Measurements from ENCODE around the gene KLHL6. TPM values are rescaled to one million over a fixed set of nuclear protein-coding genes. Genes with fewer than 3 reads are reported as not detected.

KLHL6 gene
- under 0.01 TPM in 1 of 2 replicates, not detected in the other for total RNA-seq

GRCh38 chr3:183555541-183556081 lies at the start of gene KLHL6:
Gene KLHL6, minus strand, starts transcription at chr3:183555706. Its CDS starts 53 bp downstream, at chr3:183555653.

Small RNA genes within 50 kb of the gene (small RNA-seq; reads per million reads assigned to genes)
- not detected for gene RF00092
- not detected for gene RF00394
- gene RF01241: not detected
- gene SNORA63D: 2.2 reads per million, percentile 75 among the genes with 10 or more reads in this experiment

Other genes with a start within 250 kb of the KLHL6 start
- 0.65 and 1.0 TPM in 2 replicates for gene MCF2L2, start 127.1 kb downstream of the KLHL6 start, total RNA-seq
- gene KLHL24, start 79.9 kb upstream of the KLHL6 start, total RNA-seq: 71.1 and 79.6 TPM in 2 replicates
- 29.4 and 36.6 TPM in 2 replicates for gene YEATS2, start 142.1 kb upstream of the KLHL6 start, total RNA-seq